Stimulated activated CD8-positive, alpha-beta memory T cell treated with anti-CD3 and anti-CD28 coated beads, Interleukin-15, amount 100 ng/mL, for 4 hours (primary cell): ENCODE data around the gene TMCC1.
"Not testable (repeated sequence)": the region's sequence is repeated elsewhere in the genome, so short reads cannot be mapped to it uniquely, and the experiment has no call there.

Experiments
- DNase-seq, 2 donors: peaks; one replicate each; pipeline ENCODE4 v3.0.0-alpha.2; 2020; ENCODE audit warnings: low read depth in 2 of 2

TMCC1 gene

DNA sequence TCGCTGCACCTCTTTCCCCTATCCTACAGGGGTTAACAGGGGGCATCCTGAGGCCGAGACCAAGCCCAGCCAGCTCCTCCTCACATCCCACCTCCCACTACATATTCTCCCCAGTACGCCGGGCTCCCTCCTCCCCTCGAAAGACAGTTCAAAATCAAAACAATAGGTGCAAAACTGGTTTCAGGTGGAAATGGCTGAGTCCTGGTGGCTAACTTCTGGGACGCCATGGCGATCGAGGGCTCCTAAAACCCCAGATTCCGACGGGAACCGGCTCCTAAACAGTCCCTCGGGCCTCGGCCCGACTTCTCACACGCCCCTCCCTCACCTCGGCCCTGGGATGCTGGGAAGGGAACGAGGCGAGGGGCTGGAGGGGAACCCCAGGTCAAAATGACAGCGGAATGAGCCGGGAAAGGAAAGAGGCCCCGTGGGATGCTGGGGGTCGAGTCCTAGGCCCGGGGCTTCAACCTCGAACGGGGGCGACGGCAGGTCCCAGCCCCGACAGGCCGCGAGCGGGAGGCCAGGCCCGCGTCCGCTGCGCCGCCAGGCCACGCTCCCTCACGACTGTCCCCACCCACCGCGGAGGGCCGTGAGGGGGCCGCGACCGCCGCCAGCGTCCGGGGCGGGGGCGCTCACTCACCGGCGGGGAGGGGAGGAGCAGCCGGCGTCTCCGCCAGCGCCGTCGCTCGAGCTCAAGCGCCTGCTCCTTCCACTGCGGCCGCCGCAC lies 492 bp downstream of the TMCC1 start:
- DNase-seq = peak; percentile 58 to 66

- DNase-seq = peak in 1 of 2 donors; percentile 3
These were observed 1.0 kb downstream of the TMCC1 start for GRCh38 chr3:129892486-129892856.

- no peak for DNase-seq
These were observed 2.6 kb downstream of the TMCC1 start for GRCh38 chr3:129890891-129891290.

- DNase-seq = no peak
These were observed 3.4 kb downstream of the TMCC1 start for GRCh38 chr3:129890125-129890524.

GRCh38 chr3:129888771-129889170 lies 4.7 kb downstream of the TMCC1 start:
- no peak for DNase-seq

DNA sequence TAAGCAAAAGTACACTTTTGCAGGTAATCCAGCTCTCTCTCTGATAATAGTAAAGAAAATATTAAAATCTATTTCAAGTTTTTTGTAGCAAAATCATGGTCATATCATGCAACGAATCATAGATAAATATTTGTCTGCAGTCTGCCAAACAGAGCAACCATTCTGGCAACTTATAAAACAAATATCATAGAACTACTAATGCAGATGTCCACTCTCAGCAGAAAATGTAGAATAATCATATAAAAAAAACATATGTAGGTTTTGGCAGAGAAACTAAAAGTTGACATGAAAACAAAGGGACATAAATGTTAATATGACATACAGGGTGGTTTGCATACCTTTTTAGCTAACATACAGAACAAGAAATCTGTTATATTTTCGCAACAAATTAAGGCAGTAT lies 12.2 kb downstream of the TMCC1 start:
- no peak for DNase-seq

DNA sequence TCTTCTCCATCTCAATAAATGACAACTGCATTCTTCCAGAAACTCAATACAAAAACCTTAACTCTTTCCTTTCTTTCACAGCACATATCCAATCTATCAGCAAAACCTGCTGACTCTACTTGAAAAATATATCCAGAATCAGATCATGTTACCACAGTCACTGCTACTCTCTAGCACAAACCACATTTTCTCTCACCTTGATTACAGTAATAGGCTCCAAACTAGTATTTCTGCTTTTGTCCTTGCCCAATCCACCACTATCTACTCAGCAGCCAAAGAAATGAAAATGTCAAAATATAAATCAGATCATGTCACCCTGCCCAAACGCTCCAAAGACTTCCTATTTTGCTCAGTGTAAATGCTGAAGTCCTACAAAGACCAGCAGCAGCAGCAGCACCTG lies 15.2 kb downstream of the TMCC1 start:
- no peak for DNase-seq

- DNase-seq = not testable (repeated sequence)
These were observed 19.0 kb downstream of the TMCC1 start for GRCh38 chr3:129874479-129874878.

DNA sequence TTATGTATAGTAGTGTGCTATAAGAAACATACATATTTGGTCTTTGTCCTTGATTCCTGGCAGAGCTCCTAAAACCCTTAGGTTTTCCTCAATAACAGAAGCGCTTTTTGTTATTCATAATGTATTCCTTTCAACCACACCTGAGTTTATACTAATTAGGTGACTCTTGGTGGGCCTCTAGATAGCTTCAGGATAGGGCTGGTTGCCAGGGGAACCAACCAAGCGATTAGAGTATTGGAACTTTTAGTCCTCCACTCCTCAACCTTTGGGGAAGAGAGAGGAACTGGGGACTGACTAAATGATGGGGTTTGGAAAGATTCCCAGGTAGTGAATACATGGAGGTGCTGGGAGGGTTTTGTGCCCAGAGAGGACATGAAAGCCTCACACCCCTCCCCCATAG lies 24.6 kb downstream of the TMCC1 start:
- no peak for DNase-seq

DNA sequence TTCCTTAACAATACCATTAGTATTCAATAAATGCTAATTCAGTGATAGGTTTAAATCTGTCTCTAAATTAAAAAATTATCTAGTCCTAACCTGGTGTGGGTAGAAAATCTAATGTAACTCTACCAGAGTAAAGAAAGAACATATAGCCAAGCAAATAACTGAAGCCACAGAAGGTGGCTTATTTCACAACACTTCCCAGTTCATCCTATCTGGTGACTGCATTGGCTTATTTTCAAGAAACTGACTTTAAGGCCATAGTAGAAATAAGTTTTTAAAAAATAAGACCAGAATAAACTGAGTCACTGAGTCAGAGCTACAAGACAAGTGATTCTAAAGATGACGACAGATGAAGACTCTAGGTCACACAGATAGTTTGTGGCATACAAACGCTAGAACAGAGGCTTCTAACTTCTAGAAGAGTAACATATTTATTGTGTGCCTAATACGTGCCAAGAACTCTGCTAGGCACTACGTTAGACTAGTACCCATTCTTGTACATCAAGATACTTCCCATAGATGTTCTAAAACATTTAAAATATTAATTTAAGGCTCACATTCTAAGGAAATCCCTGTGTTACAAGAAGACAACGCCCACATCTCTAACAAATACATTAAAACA lies 25.9 kb downstream of the TMCC1 start:
- no peak for DNase-seq

GRCh38 chr3:129865806-129866205 lies 27.7 kb downstream of the TMCC1 start:
- no peak for DNase-seq

DNA sequence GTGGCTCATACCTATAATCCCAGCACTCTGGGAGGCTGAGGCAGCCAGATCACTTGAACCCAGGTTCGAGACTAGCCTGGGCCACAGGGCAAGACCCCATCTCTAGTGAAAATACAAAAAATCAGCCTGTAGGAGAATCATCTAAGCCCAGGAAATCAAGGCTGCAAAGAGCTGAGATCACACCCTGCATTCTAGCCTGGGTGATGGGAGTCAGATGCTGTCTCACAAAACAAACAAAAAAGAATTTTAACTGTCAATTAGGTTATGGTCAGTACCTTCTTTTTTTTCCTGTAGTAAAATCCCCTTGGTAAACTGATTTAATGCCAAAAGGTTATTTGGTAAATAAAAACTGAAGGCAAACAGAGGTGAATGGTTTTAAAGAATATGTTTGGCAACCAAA lies 29.0 kb downstream of the TMCC1 start:
- DNase-seq = no peak

DNA sequence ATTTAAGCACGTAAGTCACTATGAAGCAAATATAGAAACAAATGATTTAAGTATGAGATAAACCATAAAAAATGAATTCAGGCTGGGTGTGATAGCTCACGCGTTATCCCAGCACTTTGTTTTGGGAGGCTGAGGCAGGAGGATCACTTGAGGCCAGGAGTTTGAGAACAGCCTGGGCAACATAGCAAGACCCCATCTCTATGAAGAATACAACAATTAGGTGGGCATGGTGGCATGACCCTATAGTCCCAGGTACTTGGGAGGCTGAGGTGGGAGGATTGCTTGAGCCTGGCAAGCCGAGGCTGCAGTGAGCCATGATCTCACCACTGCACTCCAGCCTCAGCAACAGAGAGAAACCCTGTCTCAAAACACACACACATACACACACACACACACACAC lies 34.2 kb downstream of the TMCC1 start:
- DNase-seq = no peak

GRCh38 chr3:129857899-129858298 lies 35.6 kb downstream of the TMCC1 start:
- no peak for DNase-seq

- DNase-seq = not testable (repeated sequence)
These were observed 36.7 kb downstream of the TMCC1 start for GRCh38 chr3:129856790-129857189.

GRCh38 chr3:129855832-129856419 lies 37.6 kb downstream of the TMCC1 start:
- DNase-seq = no peak

DNA sequence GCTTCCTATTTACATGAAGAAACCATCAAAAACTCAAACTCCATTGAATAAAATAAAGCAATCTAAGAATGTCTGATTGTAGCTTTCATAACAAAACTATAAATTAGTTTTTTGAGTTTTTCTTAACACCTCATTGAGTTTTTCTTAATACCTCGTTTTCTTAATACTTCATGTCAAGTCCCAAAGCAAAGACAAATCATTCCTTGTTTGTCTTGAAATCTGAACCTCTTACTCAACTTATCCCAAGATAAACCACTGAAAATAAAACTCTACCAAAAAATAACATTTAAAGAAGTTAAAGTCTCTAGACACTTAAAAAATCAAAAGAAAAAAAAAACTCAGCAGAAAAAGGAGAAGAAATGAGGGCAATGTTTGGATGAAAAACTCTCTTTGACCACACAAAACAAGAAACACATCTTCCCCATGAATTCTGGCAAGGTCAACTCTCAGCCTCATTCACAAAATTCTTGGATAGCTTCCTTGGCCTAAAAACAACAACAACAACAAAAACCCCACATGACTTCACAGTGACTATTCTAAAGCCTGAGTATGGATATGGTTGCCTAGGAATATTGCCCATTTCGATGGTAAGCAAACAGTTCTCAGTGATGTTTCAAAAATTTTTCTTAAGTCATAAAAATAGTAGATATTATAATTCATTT lies 38.2 kb downstream of the TMCC1 start:
- no peak for DNase-seq

GRCh38 chr3:129854460-129854859 lies 39.1 kb downstream of the TMCC1 start:
- no peak for DNase-seq

GRCh38 chr3:129845956-129846355 lies 47.6 kb downstream of the TMCC1 start:
- no peak for DNase-seq

- no peak for DNase-seq
These were observed 52.7 kb downstream of the TMCC1 start for GRCh38 chr3:129840707-129841360.

DNA sequence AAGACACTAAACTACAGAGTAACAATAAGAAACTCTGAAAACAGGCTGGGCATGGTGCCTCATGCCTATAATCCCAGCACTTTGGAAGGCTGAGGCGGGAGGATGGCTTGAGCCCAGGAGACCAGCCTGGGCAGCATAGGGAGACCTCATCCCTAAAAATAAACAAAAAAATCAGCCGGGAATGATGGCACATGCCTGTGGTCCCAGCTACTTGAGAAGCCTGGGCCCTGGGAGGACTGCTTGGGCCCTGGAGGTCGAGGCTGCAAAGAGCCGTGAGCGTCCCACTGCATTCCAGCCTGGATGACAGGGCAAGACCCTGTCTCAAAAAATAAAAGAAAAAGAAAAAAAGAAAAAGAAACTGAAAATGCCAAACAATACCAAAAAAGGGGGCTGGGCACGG lies 55.4 kb downstream of the TMCC1 start:
- no peak for DNase-seq

GRCh38 chr3:129837065-129837642 lies 56.4 kb downstream of the TMCC1 start:
- no peak for DNase-seq
